DMS53 (cell line): ENCODE data around the gene TBC1D5.

Experiments used
- DNase-seq: peaks from one replicate; lab custom pipeline; 2025; lab: John Stamatoyannopoulos, UW

Gene TBC1D5

GRCh38 chr3:17231537-17232261 is 510.7 kb downstream of the TBC1D5 start:
- peak; percentile 67 for DNase-seq

DNA sequence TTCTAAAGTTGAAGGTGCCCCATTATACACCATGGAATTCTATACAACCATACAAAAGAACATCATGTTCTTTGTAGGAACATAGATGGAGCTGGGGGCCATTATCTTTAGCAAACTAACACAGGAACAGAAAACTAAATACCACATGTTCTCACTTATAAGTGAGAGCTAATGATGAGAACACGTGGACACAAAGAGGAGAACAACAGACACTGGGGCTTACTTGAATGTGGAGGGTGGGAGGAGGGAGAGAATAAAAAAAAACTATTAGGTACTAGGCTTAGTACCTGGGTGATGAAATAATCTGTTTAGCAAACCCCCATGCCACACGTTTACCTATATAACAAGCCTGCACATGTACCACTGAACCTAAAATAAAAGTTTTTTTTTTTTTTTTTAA is 515.0 kb downstream of the TBC1D5 start:
- DNase-seq = no peak

GRCh38 chr3:17221529-17221928 is 520.9 kb downstream of the TBC1D5 start:
- DNase-seq = no peak

DNA sequence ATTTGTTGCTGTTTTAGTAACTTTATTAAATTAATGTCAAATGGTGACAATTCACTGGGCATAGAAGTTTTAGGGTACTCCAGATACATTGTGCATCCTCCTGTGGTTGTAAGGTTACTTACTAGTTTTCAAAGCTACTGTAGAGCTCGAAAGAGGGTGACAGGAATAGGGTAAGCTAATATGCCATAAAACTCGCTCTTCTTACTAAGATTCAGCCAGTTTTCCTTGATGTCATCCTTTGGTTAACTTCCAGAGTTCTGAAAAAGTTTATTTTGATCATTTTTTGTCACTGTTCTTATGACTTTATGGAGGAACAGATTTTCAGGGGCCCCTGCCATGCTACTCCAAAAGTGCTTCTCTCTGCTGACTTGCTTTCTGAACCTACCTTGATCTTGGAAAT is 522.8 kb downstream of the TBC1D5 start:
- no peak for DNase-seq

DNA sequence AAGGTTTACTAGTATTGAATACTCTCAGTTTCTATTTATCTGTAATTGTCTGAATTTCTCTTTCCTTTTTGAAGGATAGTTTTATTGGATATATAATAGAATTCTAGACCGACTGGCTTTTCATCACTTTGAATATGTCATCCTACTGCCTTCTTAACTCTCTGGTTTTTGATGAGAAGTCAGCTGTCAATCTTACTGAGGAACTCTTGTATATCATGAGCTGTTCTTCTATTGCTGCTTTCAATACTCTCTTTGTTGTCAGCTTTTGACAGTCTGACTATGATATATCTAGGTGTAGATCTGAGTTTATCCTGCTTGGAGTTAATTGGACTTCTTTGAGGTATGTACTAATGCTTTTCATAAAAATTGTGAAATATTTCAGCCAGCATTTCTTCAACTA is 523.8 kb downstream of the TBC1D5 start:
- DNase-seq = no peak

DNA sequence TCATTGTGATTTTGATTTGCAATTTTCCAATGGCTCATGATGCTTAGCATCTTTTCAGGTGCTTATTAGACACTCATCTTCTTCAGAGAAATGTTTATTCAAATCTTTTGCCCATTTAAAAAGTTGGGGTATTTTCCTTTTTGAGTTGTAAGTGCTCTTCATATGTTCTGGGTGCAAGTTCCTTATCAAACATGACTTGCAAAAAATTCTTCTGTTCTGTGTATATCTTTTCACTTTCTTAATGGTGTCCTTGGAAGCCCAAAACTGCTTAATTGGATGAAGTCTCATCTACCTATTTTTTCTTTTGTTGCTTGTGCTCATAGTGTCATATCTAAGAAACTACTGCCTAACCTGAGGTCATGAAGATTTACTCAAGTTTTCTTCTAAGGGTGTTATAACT is 524.8 kb downstream of the TBC1D5 start:
- DNase-seq = no peak

GRCh38 chr3:17213102-17213501 is 529.3 kb downstream of the TBC1D5 start:
- no peak for DNase-seq

- no peak for DNase-seq
These were observed 534.5 kb downstream of the TBC1D5 start for GRCh38 chr3:17207979-17208378.

DNA sequence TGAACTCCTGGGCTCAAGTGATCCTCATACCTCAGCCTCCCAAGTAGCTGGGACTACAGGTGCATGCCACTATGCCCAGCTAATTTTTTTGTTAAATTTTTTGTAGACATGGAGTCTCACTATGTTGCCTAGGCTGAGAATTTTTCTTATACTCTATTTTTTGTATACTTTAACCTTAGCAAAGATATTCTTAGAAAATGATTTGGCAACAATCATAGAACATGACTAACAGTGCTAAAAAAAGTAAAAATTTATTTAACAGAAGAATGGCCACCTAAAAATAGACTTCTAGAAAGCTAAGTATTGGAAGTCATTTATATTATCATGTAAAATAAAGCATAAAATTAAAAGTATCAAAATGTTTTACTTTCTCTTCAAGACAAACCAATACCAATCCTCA is 535.4 kb downstream of the TBC1D5 start:
- no peak for DNase-seq

GRCh38 chr3:17204049-17204650 is 538.3 kb downstream of the TBC1D5 start:
- DNase-seq = no peak

DNA sequence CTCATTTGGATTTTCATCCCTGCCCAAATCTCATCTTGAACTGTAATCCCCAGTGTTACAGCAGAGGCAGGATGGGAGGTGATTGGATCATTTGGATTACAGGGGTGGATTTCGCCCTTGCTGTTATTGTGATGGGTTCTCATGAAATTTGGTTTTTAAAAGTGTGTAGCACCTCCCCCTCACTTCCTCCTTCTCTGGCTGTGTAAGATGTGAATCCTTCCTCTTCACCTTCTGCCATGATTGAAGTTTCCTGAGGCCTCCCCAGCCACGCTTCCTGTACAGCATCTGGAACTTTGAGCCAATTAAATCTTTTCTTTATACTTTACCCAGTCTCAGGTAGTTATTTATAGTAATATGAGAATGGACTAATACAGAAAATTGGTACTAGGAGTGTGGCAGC is 540.9 kb downstream of the TBC1D5 start:
- no peak for DNase-seq

DNA sequence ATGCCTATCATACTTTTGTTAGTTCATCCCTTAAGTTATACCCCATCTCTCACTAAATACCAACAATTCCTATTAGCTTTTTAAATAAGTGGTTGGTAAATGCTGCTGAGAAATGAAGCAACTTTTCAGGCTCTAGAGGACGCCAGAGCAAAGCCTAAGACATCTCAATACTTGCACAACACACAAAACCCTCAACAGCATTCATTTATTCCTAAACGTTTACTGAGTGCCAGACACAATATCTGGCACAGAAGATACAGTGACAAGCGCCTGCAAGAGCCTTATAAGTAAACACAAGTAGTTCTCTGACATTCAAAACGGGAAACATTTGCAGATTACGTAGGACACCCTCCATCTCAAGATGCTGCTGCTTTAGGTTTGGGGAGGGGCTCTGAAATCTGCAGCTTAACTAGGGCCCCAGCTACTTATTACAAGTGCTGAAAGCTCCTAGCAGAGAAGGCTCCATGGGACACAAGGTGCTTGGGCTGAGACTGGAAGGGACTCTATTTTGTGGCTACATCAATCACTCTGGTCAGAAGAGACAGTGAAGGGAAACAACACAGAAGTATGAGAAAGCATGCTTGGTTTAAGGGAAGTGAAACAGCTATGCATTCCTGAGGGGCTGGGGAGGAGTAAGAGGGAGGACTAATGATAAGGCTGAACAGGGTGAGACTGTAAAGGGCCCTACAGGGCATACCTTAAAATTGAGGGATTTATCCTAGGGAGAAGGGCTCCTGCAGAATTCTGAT is 546.4 kb downstream of the TBC1D5 start:
- peak; percentile 0 for DNase-seq

DNA sequence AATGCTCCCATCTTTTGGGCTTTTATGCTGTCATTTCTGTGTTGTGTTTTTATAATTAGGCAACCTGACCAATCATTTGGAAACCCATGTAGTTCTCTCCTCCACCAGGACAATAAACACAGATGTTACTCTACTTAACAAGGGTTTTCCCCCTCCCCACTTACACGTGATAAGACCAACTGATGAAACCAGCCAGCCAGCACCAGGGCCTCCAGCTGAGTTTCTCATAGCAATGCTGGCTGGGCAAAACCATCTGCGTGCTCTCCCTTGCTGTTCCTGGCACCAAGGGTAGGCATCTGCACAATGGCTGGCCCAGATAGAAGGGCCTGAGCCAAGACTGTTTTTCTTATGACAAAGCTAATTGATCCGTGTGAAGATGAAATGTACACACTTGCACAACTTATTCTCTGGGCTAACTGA is 547.2 kb downstream of the TBC1D5 start:
- no peak for DNase-seq

- DNase-seq = no peak
These were observed 548.3 kb downstream of the TBC1D5 start for GRCh38 chr3:17194116-17194515.

DNA sequence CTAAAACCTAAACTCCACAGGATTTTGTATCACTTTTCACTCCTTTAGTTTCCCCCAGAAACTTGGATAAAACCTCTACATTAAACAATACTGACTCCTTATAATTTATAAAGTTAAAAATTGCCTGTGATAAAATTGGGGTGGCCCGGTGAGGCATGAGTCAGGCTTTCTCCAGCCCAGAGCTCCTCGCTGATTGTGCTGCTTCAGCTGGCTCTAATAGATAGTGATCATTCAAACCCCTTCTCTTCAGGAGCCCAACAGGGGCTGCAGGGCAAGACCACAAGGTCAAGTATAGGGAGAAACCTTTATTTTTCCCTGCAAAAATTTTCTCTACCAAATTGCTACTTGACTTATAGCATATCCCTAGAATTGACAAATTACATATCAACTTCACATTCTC is 549.4 kb downstream of the TBC1D5 start:
- no peak for DNase-seq

DNA sequence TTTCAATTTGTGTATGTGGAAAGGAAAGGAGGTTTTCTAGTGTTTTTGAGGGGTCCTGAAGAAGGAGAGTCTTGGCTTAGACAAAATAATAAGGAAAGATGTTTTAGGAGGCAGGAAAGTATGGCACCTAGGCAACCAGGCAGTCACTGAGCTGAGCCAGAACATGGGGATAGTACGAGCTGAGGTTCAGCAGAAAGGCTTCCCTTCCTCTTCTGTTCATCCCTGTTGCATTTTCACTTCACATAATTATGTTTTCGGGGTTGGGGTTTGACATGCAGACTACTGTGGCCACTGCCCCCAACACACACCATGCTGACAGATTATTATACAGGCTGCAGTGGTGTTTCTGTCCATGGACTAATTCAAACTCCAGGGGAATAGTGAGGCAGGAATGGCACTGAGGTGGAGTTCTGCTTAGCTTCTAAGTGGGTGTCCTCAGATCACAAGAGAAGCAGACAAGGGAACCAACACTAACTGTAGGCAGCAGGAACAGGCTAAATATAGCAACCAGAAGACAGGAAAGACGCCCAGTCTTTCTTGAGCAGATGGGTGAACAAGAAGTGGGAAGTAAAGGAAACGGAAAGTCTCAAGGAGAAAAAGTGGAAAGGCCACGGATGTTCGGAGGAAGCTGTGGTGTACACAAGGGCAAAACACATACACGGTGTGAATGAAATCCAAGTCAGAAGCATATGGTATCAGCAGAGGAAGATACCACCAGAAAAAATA is 551.9 kb downstream of the TBC1D5 start:
- no peak for DNase-seq

DNA sequence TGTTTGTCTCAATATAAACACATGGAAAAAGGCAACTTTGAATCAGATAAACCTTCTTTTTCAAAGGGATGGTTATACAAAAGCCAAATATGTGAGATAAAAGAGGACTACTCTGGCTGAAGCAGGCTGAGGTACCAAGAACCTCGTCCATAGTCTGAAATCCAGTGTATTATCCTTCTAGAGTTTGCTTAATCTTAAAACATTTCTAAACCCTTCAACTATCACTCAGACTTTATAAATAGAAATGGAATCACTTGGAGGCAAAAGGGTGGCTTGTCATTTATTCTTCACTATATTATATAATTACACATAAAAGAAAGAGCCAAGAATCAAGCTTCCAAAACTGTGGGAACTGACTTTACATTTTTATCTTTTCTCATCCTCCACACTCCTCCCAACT is 554.1 kb downstream of the TBC1D5 start:
- DNase-seq = no peak

GRCh38 chr3:17187589-17188184 is 554.7 kb downstream of the TBC1D5 start:
- DNase-seq = no peak

GRCh38 chr3:17183951-17184550 is 558.4 kb downstream of the TBC1D5 start:
- DNase-seq = peak; percentile 35

DNA sequence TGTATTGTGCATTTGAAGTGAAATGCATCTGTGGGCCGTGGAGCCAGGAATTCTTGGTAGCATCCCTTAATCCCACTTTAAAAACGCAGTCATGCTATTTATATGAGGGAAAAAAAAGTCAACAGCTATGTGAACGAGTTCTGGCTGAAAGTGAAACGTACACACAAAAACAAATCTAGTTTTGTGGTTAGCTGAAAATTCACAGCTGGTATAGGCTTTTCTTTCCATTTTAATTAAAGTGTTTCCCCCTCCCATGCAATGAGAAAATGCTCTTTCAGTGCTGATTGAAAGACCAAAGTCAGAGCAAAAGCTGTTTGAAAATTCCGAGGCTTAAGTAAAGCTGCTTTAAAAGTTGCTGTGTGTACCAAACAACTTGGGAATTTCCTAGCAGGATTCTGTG is 560.3 kb downstream of the TBC1D5 start:
- DNase-seq = no peak

DNA sequence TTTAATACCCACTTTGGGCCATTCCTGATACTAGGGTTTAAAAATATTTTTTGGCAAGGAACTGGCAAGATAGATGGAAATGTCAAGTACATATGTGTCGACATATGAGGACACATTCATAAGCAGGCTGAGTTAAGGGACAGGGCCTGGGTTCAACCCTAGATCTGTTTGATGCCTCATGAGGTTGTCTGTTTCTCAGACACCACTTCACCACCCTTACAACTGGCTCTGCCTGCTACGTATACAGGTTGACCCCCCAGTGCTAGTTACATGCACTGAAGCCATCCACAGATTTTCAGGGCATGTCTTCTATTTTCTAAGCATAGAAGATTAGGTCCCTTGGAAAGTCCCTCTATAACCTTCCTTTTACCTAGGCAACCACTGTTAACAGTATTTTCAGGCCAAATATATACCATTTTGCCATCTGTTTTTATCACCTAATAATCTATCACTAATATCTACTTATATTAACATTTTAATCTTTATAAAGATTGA is 561.0 kb downstream of the TBC1D5 start:
- no peak for DNase-seq
